Suprapubic skin (tissue), 4 donors: ENCODE data around the gene ACER1. TPM values are rescaled to one million over a fixed set of nuclear protein-coding genes. Genes with fewer than 3 reads are reported as not detected.

ENCODE experiments used
- DNase-seq, 2 donors: peaks; one replicate each; pipeline ENCODE4 v3.0.0-alpha.2; 2019; ENCODE audit warnings: low spot score in 2 of 2
- H3K27ac ChIP-seq: fragments of 200-600 bp; sonication (generic); one replicate; pipeline ENCODE4 v1.5.1; 2019
- H3K27me3 ChIP-seq: fragments of 200-600 bp; sonication (generic); one replicate; pipeline ENCODE4 v1.5.1; 2019
- H3K36me3 ChIP-seq: fragments of 200-600 bp; sonication (generic); one replicate; pipeline ENCODE4 v1.5.1; 2019
- H3K4me1 ChIP-seq: fragments of 200-600 bp; sonication (generic); one replicate; pipeline ENCODE4 v1.5.1; 2019
- H3K4me3 ChIP-seq: fragments of 200-600 bp; sonication (generic); one replicate; pipeline ENCODE4 v1.5.1; 2019; ENCODE audit warnings: mild to moderate bottlenecking
- H3K9me3 ChIP-seq: fragments of 200-600 bp; sonication (generic); one replicate; pipeline ENCODE4 v1.5.1; 2019
- EP300 ChIP-seq: sonication (generic); formaldehyde crosslinking; IDR thresholded peaks from one replicate; pipeline ENCODE4 v1.6.1; 2017; ENCODE audit warnings: antibody characterized with exemption
- POLR2A ChIP-seq, 2 donors: fragments of 450-650 bp; IDR thresholded peaks; one replicate each; pipeline ENCODE4 v1.6.1; 2017; ENCODE audit warnings: antibody characterized with exemption in 2 of 2, mild to moderate bottlenecking in 2 of 2, moderate library complexity in 2 of 2
- POLR2AphosphoS5 ChIP-seq, 3 donors: sonication (generic); formaldehyde crosslinking; IDR thresholded peaks; one replicate each; pipeline ENCODE4 v1.6.1; 2017; ENCODE audit warnings: antibody characterized with exemption in 3 of 3
- WGBS: methylation state at CpG from one replicate; pipeline ENCODE4 v1.1.5; 2018; 5-methylcytosine and 5-hydroxymethylcytosine counted together
- total RNA-seq, 4 donors: library from RNA; depleted of rRNA; stranded (reverse); fragments of >200 nt; gene quantifications; one replicate each; pipeline ENCODE4 v1.1.0, GENCODE V29; 2016
- TF ChIP-seq, protein P1 (sequence below), 2 donors: fragments of 200-600 bp in 1 of 2; fragments of 450-650 bp in 1 of 2; sonication (generic) in 1 of 2; IDR thresholded peaks; one replicate each; pipeline ENCODE4 v1.5.1; 2016 to 2019; ENCODE audit warnings: antibody characterized with exemption in 2 of 2, mild to moderate bottlenecking in 1 of 2, moderate library complexity in 1 of 2

Gene ACER1
- total RNA-seq, 4 donors from 2014 or later, result 22.2 to 81.4 (median 51.8) TPM

DNA sequence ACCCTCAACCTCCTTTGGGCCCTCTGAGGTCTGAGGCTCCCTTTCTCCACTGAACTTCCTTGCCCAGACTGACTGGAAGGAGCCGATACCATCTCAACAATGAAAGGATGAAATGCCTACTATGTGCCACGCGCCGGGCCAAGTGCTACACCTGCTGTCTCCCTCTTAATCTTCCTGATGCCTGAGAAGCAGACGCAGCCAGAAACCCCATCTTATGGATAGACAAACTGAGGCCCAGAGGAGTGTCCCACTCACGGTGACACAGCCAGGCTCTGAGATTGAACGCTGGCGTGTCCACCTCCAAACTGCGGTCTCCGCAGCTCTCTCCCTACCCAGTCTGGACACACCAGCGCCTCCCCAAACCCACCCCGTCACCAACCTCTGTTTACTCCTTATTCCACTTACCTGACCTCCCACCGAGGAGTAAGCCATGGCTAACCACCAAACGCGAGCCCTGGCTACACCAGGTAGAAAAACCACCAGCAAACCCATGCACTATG is 74.5 kb downstream of the ACER1 start:
- H3K27me3 ChIP-seq, result no peaks in the 10 kb centered on the region
- TF ChIP-seq POLR2A (IDR thresholded peaks at IDR 0.05) (no peak), EP300 (no peak), POLR2AphosphoS5 (IDR thresholded peaks at IDR 0.05) (no peak)
- TF ChIP-seq, protein P1, sequence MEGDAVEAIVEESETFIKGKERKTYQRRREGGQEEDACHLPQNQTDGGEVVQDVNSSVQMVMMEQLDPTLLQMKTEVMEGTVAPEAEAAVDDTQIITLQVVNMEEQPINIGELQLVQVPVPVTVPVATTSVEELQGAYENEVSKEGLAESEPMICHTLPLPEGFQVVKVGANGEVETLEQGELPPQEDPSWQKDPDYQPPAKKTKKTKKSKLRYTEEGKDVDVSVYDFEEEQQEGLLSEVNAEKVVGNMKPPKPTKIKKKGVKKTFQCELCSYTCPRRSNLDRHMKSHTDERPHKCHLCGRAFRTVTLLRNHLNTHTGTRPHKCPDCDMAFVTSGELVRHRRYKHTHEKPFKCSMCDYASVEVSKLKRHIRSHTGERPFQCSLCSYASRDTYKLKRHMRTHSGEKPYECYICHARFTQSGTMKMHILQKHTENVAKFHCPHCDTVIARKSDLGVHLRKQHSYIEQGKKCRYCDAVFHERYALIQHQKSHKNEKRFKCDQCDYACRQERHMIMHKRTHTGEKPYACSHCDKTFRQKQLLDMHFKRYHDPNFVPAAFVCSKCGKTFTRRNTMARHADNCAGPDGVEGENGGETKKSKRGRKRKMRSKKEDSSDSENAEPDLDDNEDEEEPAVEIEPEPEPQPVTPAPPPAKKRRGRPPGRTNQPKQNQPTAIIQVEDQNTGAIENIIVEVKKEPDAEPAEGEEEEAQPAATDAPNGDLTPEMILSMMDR (IDR thresholded peaks at IDR 0.05), result no peak
- H3K4me1 ChIP-seq, result peaks cover 4% of the 10 kb centered on the region
- H3K27ac ChIP-seq, result no peak overlapping the region
- H3K9me3 ChIP-seq, result no peaks in the 10 kb centered on the region
- WGBS, result 95% methylated on average over 14 of the region's 15 CpGs
- no peak overlapping the region for H3K4me3 ChIP-seq
- no peak for DNase-seq
- H3K36me3 ChIP-seq, result peaks cover 52% of the 10 kb centered on the region

Other genes starting within 250 kb of the ACER1 start
- 10 to 100 TPM; 28.8 to 62.0 (median 43.5) TPM for gene RFX2, start 223.1 kb downstream of the ACER1 start, total RNA-seq
- gene ACSBG2, start 197.9 kb downstream of the ACER1 start, total RNA-seq, result not detected
- gene MLLT1, start 53.6 kb downstream of the ACER1 start, total RNA-seq, result 10 to 100 TPM; 16.0 to 29.0 (median 22.7) TPM
- gene CLPP, start 27.9 kb upstream of the ACER1 start, total RNA-seq, result 10 to 100 TPM; 48.7 to 75.0 (median 72.0) TPM
- gene ALKBH7, start 39.2 kb upstream of the ACER1 start, total RNA-seq, result 10 to 100 TPM; 34.1 to 74.4 (median 56.9) TPM
- 1 to 10 TPM in 3 of 4 donors, under 1 TPM in 1; 0.40 to 1.8 (median 1.4) TPM for gene PSPN, start 42.3 kb upstream of the ACER1 start, total RNA-seq
- 10 to 100 TPM; 31.4 to 46.7 (median 39.4) TPM for gene GTF2F1, start 59.6 kb upstream of the ACER1 start, total RNA-seq
- gene KHSRP, start 91.2 kb upstream of the ACER1 start, total RNA-seq, result 100 to 1,000 TPM; 127 to 160 (median 139) TPM
- not detected for gene SLC25A41, start 100.2 kb upstream of the ACER1 start, total RNA-seq
- gene SLC25A23, start 126.2 kb upstream of the ACER1 start, total RNA-seq, result 10 to 100 TPM; 39.5 to 76.3 (median 61.6) TPM
- 100 to 1,000 TPM in 1 of 4 donors, 10 to 100 TPM in 3; 67.3 to 113 (median 76.1) TPM for gene CRB3, start 130.7 kb upstream of the ACER1 start, total RNA-seq
- gene DENND1C, start 148.2 kb upstream of the ACER1 start, total RNA-seq, result 1 to 10 TPM in 3 of 4 donors, under 1 TPM in 1; 0.23 to 3.7 (median 1.5) TPM
- 10 to 100 TPM in 1 of 4 donors, 1 to 10 TPM in 3; 2.1 to 13.9 (median 3.4) TPM for gene TUBB4A, start 168.7 kb upstream of the ACER1 start, total RNA-seq
- 1 to 10 TPM; 1.0 to 2.9 (median 1.7) TPM for gene TNFSF9, start 197.4 kb upstream of the ACER1 start, total RNA-seq